Inflammatory macrophage (primary cell): ENCODE results near the gene SMIM13.

ENCODE experiments used
- DNase-seq, 2 donors: peaks; one replicate each; pipeline ENCODE4 v3.0.0-alpha.2; 2020 to 2022

The SMIM13 gene

GRCh38 chr6:11161031-11161956 lies 67.7 kb downstream of the SMIM13 start:
- DNase-seq = no peak

GRCh38 chr6:11162262-11162661 lies 68.6 kb downstream of the SMIM13 start:
- no peak for DNase-seq

GRCh38 chr6:11163932-11164331 lies 70.3 kb downstream of the SMIM13 start:
- DNase-seq = no peak

- DNase-seq = no peak
Observed at GRCh38 chr6:11164717-11165646, 71.3 kb downstream of the SMIM13 start.

GRCh38 chr6:11166948-11167347 lies 73.3 kb downstream of the SMIM13 start:
- DNase-seq = no peak

- DNase-seq = no peak
Observed at GRCh38 chr6:11168091-11168635, 74.5 kb downstream of the SMIM13 start.

GRCh38 chr6:11171952-11172351 lies 78.3 kb downstream of the SMIM13 start:
- DNase-seq = no peak

- peak; percentile 37 to 47 for DNase-seq
Observed at GRCh38 chr6:11172501-11173327, 79.1 kb downstream of the SMIM13 start.

GRCh38 chr6:11174242-11174611 lies 80.6 kb downstream of the SMIM13 start:
- DNase-seq = peak; percentile 78 to 79

GRCh38 chr6:11177271-11177670 lies 83.6 kb downstream of the SMIM13 start:
- DNase-seq = no peak

GRCh38 chr6:11179088-11179418 lies 85.4 kb downstream of the SMIM13 start:
- no peak for DNase-seq

GRCh38 chr6:11179419-11180202 lies 86.0 kb downstream of the SMIM13 start:
- DNase-seq = no peak

- no peak for DNase-seq
Observed at GRCh38 chr6:11181478-11182136, 88.0 kb downstream of the SMIM13 start.

- no peak for DNase-seq
Observed at GRCh38 chr6:11183761-11184362, 90.2 kb downstream of the SMIM13 start.

GRCh38 chr6:11185204-11185842 lies 91.7 kb downstream of the SMIM13 start:
- DNase-seq = no peak

GRCh38 chr6:11187301-11187700 lies 93.7 kb downstream of the SMIM13 start:
- DNase-seq = no peak
